Middle frontal gyrus (tissue), 1 donor: ENCODE measurements around the gene TRPM5.

ENCODE experiments used
- DNase-seq: peaks from one replicate; pipeline ENCODE4 v3.0.0-alpha.2; 2015; ENCODE audit warnings: low spot score; ENCODE audit errors: extremely low spot score

The TRPM5 gene

DNA sequence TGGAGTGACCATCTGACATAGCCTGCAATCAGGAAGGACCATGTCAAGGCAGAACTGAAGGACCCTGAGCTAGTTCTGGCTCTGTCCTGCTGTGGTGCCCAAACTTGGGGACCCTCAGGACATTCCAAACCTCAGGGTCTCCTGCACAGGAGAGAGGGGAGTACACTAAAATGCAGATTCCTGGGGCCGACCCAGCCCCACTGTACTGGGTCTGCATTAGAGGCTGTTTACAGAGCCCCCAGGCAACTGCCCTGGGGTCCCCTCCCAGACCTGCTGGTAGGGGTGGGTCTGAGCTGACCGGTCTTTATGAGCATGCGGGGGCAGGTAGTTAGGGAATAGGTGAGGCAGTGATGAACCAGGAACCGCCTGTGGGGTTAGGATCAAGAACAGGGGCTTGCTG is 6.8 kb downstream of the TRPM5 start:
- no peak for DNase-seq

DNA sequence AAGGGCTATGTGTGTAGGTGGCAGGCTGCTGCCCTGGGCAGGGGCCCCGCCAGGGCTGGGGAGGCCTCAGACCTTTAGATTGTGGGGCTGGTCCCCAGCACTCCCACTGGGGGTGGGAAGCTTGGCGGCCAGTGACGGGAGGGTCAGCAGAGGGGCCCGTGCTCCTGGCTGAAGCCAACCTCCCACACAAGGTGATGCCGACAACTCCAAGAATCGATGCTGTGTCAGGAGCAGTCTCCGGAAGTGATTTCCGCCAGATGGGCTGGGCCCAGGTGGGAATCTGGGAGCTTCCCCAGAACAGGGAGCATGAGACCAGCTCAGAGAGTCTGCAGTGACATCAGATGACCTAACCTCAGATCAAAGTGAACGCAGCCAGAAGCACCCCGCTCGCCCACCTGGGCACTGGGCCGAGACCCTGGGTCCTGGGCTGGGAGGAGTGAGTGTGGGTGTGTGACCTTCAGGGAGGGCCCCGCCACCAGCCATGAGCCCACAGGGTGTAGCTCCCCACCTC is 7.7 kb downstream of the TRPM5 start:
- DNase-seq, result no peak

DNA sequence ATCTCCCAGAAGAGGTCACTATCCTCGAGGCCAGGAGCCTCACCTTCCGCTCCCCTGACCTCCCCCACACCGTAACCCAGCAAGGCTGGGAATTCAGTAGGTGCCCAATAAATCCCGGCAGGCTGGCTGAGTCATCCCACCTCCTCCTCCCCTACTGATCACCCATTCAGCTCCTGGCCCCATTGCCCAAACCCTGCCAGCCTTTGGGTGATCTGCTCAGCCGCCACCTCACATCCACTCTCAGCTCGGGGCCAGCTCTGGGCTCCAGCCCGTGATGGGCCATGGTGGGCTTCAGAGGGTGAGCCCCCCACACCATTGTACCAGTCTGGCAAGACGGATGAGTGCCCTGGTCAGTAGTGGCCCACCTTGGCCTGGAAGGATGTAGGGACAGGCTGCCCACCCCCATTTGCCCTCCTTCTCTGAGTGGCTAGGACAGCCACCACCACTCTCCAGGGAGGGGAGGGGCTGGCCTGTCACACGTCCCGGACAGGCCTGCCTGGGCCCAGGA is 8.2 kb downstream of the TRPM5 start:
- no peak for DNase-seq

DNA sequence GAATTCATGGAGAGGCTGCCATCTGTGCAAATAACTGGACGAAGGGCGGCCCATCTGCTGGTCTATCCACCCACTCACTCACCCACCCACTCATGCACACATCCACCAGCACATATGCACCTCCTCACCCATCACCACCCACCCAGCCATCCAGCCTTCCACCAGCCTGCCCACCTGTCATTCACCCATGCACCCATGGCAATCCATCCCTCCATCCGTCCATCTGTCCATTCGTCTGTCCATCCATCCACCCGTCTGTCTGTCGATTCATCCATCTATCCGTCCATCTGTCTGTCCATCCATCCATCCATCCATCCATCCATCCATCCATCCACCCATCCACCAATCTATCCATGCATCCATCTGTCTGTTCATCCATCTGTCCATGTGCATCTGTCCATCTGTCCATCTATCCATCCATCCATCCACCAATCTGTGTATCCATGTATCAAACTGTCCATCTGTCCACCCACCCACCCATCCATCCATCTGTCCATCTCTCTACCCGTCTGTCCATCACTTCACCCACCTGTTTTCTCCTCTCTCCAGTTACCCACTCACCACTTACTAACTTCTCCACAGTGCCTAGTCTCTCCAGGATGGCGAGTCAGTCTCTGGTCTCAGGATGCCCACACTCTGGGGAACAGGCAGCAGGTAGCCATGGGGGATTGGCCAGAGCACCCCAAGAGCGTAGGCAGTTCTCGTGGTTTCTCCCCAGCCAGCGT is 8.9 kb downstream of the TRPM5 start:
- no peak for DNase-seq

DNA sequence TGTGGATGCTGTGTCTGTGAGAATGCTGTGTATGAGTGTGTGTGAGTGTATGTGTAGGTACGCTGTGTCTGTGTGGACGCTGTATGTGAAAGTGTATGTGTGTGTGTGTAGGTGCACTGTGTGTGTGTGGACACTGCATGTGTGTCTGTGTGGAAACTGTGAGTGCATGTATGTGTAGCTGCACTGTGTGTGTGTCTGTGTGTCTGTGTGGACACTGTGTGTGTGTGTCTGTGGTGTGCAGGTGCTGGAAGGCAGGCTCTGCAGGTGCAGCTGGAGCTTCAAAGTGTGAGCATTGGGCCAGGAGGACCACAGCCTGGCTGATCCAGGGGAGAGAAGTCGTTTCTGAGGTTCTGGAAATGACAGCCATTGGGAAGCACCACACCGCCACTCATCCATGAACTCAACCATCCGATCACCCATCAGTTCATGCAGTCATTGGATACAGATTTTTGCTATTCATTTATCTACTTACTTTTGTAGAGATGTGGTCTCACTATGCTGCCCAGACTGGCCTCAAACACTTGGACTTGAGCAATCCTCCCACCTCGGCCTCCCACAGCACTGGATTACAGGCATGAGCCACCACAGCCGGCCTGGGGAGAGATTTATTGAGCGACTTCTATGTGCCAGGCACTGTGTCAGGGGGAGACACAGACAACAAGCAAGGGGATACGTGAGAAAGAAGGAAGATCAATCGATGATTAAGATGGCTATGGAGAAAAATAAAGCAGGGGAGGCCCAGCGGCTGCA is 9.6 kb downstream of the TRPM5 start:
- DNase-seq, result no peak

DNA sequence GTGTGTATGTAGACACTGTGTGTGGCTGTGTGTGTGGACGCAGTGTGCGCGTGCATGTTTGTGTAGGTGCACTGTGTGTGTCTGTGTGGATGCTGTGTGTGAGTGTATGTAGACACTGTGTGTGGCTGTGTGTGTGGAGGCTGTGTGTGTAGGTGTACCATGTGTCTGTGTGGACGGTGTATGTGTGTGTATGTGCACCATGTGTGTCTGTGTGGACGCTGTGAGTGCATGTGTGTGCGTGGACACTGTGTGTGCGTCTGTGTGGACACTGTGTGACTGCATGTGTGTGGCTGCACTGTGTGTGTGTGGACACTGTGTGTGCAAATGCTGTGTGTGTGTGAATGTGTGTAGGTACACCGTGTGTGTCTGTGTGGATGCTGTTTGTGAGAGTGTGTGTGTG is 10.3 kb downstream of the TRPM5 start:
- DNase-seq, result no peak

DNA sequence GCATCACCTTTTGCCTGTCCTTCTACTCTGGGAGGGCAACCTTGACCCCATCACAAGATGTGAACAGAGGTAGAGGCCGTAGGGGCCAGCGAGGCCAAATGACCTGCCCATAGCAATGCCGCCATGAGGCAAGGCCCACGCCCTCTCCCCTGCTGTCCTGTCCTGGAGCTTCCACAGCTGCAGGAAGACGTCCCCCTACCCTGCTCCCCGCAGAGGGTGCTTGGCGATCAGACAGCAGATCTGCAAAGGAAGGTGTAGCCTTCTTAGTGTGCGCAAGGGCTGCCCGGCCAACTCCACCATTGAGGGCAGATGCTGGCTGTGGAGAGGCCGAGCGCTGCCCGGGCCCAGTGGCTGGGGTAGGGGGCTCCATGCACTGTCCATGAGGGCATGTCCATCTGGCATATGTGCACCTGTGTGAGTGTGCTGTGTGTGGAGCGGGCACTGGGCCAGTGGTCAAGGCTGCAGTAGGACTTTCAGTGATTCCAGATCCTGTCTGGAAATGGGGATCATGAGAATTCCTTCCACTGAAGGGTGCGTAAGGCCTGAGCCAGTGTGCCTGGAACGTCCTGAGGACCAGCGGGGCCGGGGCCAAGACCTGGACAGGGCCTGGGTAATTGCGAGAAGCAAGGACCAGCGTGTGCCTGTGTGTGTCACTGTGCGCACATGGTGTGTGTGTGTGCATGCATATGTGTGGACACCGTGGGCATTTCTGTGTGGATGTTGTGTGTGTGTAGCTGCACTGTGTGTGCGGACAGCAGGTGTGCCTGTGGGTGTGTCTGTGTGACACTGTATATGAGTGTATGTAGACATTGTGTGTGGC is 11.0 kb downstream of the TRPM5 start:
- DNase-seq, result no peak

DNA sequence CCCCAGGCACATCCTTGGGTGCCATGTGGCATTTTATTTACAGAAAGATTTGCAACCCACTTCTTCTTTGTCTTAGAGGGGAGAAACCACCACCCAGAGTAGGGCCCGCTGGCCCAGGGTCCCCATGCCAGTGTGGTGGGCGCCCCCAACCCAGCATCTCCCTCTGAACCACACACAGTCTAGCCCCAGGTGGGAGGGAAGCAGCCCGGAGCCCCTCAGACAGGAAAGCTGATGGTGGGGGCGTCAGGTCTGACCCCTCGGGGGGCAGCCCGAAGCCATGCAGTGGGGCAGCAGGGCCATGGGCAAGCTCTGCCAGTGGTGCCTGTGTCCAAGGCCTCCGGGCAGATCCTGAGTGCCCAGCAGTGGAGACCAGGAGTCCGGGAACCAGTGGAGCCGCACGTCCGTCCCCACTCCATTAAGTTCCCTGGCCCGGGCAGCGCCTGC is 11.7 kb downstream of the TRPM5 start:
- DNase-seq, result no peak

DNA sequence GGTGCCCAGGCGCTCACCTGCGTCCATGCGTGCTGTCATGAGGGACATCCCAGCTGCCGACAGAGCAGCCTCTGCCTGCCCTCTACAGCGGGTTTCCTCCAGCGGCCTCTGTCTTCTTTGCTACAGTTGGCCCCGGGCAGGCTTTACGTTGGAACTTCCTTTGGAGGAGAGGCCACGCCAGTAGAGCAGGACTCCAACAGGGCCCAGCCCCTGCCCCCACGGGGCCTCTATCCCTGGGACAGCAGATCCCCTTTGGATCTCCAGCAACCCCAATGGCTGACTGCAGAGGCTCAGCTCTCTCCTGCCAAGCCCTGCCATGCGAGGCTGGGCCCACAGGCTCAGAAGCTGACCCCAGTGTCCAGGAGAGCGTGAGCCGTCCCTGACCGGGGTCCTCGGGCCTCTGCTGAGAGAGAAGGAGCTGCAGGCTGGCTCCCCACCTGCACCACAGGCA is 12.1 kb downstream of the TRPM5 start:
- DNase-seq, result no peak

DNA sequence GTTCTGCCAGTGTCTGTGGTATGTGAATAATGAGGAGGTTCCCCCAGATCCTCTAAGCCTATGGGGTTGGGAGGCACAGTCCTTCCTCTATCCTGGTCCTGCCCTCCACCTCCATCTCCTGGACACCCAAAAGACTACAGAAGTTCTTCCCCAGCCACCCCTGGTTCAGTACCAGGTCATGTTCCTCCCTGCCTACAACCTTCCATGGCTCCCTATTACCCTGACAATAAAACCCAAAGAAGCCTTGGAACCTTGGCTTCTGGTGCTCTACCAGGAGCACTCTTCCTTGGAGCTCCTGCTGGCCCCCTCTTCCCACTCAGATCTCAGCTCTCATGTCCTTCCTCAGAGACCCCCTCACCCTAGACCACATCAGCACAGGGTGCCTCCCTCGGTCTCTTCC is 12.9 kb downstream of the TRPM5 start:
- no peak for DNase-seq

DNA sequence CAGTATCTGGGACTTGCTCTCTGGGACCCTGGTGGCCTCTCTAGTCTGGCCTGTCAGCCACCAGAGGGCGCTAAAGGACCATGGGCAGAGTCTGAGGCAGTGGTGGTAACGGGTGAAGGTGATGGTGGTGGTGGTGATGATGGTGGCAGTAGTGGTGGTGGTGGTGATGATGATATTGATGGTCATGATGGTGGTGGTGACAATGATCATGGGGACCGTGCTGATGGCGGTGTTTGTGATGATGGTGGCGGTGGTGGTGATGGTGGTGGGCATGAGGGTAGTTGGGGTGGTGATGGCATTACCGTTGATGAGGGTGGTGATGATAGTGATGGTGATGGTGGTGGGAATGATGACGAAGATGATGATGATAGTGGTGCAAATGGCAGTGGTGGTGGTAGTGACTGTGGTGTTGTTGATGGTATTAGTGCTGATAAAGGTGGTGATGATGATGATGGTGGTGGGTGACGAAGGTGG is 16.0 kb downstream of the TRPM5 start:
- no peak for DNase-seq

DNA sequence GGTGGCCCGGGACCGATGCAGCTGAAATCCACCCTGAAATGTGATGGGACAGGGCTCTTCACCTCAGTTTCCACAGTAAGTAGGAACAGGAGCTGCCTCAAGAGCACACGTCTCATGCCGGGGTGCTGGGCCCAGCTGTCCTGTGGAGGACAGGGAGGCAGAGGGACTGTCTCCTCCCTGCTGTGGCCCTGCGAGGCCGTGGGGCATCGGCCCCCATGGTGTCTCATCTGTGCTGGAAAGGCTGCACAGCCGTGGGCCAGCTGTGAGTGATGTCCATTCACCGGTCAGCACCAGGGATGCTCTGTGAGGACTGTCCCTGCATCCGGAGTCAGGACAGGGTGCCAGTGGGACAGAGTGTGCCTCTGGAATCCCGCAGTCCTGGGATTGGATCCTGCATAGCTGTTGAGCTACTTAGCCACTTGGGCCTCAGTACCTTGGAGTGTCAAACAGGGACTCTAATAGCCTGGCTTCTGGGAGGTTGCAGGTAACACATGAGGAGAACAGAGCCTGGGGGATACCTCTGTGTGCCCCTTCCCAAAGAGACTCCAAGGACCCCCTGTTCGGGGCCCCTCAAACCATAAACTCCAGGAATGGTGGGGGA is 16.5 kb downstream of the TRPM5 start:
- DNase-seq, result no peak

DNA sequence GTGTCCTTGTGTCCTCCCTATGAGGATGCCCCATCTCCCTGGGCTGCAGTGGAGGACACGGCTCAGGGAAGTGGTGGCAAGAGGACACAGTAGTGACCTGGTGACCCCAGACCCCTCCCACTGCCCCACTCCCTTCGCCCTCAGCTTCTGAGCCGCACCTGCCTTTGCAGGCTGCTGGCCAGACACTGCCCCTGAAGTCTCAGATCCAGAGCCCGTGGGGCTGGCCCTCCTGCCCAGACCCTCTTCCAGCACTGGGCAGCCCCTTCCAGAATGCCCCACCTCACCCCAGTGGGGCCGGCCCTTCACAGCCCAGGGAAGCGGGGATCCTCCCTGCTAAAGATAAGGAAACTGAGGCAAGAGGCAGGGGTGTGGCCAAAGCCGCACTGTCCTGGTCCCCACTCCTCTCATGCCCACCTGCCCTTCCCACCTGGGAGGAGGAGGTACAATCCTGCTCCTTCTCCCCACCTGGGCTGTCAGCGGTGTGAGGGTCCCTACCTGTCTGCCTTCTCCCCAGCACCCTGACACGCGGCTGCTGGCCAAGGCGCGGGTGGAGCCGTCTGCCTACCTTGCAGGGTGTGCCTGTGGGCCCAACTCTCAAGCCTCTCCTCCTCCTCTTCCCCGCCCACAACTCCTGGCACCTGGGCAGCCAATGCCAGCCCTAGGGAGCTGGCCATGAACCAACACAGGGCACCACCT is 17.3 kb downstream of the TRPM5 start:
- no peak for DNase-seq

DNA sequence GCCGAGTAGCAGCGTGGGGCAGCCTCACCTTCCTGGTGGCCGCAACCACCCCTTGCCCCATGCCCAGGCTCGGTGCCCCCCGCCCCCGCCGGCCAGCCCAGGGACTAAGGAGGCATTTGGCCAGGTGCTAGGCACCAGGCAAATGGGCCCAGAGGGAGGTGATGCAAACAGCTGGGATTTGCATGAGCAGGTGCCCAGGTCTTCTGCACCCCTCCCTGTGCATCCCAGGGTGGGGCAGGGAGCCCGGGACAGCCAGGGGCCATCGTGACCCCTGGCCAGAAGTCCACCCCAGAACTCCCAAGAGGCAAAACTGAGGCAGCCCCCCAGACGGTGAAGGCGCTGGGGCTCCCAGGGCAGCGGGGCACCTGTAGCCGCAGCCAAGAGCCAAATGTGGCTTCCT is 18.1 kb downstream of the TRPM5 start:
- DNase-seq, result no peak

DNA sequence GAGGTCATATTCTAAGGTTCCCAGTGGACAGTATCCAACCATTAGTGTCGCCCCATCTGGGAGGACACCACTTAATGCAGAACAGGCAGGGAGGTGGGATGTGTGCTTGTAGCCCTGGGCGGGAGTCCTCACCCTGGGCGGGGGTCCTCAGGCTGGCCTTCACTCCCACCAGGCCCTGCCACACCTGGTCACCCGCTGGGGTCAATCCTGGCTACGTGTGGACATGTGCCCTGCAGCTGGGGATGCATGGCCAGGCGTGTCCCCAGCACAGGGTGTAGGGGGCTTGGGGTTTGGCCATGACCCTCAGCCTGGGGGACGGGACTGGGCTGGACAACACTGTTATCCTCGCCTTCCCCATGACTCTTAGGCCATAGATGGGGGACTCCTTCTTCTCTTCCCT is 18.8 kb downstream of the TRPM5 start:
- no peak for DNase-seq

DNA sequence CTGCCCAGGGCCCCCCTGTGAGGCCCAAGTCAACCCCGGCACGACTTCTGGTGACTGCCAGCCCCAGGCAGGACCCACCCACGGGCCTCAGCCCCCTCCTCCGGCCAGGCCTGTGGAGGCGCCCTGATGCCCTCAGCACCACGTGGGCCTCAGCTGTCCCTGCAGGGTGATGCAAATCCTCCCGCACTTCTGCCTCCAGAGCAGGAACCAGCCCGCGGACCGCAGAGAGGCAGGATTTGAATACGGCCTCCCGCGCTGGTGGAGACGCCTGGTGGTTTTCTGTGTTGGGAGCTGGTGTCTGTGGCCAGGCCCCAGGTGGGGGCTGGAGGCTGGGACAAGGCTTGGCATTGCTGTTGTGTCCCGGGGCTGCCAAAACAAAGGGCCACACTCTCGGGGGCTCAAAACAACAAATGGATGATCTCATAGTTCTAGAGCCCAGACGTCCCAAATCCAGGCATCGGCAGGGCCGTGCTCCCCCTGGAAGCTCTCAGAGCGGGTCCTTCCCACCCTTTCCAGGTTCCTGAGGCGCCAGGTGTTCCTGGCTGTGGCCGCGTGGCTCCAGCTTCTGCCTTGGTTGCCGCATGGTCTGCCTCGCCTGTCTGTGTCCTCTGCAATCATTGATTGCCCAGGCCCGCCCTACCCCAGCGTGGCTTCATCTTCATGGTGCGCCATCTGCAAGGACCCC is 19.4 kb downstream of the TRPM5 start:
- DNase-seq, result no peak

DNA sequence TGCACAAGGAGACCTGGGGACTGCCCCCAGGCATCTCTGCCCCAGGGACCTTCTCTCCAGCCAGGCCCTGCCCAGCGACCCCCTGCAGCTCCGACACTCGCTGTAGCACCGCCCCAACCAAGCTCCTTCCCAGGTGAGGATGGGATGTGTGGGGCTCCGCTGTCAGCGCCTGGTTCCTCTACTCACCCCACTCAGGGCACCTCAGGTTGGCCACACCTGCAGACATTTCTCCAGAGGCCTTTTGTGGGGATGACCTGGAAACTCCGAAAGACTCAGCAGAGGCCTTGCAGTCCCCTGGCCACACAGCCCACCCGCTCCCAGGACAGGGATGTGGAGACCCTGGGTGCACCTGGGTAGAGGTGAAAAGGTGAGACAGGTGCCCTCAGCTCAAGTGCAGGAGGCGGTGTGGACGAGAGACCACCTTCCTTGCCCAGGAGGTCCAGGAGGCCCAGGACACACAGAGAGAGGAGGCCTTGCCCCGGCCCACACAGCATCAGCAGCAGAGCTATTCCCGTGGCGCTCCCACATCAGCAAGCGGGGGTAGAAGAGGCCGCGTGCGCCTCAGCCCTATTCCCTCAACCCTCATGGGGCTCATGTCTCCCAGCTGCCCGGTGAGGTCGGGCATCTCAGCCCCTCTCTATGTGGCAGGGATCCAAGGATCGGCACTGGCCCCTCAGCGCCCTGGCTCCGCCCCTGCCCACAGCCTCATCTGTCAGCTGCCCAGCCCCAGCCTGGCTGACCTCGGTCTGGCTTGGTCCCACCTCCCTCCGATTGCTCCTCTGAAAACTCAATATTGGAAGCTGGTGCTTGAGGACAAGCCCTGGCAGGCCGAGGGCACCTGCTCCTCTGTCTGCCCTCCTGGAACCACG is 20.9 kb downstream of the TRPM5 start:
- DNase-seq, result no peak

DNA sequence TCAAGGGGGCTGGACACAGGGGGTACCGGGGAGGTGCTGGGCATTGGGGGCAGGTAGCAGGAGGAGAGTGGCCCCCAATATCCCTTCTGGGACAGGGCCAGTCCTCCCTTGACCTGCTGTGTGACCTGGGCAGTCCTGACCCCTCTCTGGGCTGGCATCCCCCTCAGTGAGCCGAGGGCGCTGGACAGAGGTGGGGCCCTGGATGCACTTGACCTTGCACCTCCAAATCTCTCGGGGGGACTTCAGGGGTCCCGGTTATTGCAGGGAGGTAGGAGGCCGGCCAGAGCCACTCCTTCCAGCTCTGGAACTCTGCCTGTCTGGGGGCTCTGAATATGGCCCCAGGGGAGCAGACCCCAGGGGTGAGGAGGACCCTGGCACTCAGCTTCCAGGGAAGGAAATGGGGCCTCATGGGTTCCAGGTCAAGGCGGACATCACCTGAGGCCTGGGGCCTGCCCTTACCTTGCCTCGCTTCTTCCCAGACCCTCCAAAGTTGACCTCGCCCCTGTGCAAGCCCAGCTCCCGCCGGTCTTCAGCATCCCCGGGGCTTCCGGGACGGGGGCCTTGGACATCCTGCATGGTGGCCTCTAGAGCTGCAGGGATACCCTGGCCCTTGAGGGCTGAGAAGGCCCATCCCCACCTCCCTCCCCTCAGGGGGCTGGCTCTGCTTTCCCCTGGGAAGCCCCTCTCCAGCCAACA is 21.7 kb downstream of the TRPM5 start:
- DNase-seq, result no peak
